ENCODE measurements around the gene PML. TPM values are rescaled to one million over a fixed set of nuclear protein-coding genes. Genes with fewer than 3 reads are reported as not detected.

Gene PML
- total RNA-seq, 1 donor from 2014 or later = 28.4 TPM

DNA sequence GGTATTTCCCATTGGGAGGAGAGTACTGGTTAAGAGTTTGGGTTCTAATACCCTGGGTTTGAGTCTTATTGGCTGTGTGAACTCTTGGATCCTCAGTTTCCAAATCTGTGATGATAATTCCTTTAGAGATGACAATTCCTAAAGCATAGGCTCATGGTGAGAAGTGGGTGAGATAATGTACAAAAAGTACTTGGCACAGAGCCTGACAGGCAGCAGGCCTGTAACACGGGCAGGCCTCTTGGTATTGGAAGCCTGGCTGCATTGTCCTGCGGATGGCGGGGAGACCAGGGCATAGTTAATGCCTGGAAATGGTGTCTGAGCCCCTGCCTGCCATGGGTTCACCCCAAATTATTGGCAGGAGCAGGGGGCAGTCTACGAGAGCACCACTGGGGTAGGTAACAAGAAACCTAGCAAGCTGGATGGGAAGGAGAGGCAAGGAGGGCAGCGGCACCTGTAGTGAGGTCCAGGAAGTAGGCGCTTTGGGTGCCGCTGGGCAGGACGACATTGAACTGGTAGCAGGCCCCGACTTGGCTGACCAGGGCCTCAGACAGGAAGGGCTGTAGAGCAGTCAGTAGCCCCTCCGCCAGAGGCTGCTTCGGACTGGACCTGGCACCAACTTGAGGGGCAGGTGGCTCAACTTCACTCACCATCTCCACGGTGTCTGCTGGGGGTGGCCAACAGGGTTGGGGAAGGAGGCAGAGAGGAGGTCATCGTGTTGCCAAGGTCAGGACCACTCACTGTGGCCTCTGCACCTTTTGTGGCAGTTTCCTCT, 10.1 kb upstream of the PML start:
- no peak for DNase-seq (ENCODE audit: low read depth, low spot score)

GRCh38 chr15:73985101-73985873, 9.2 kb upstream of the PML start:
- no peak for DNase-seq (ENCODE audit: low read depth, low spot score)

GRCh38 chr15:73986055-73986775, 8.3 kb upstream of the PML start:
- no peak for DNase-seq (ENCODE audit: low read depth, low spot score)

DNA sequence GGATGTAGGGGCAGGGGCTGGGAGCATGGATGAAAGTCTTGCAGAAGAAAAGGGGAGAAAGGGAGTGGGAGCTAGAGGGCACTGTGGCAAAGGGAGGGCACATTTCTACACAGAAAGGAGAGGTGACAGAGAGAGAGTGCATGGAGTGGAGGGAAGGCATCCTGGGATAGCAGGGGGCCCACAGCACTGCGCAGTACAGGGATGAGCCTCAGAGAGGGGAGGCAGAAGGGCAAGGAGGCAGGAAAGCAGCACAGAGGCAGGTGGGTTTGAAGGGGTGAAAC, 7.8 kb upstream of the PML start:
- no peak for DNase-seq (ENCODE audit: low read depth, low spot score)

- DNase-seq (ENCODE audit: low read depth, low spot score) = no peak
Measured at GRCh38 chr15:73987250-73987649, 7.3 kb upstream of the PML start.

DNA sequence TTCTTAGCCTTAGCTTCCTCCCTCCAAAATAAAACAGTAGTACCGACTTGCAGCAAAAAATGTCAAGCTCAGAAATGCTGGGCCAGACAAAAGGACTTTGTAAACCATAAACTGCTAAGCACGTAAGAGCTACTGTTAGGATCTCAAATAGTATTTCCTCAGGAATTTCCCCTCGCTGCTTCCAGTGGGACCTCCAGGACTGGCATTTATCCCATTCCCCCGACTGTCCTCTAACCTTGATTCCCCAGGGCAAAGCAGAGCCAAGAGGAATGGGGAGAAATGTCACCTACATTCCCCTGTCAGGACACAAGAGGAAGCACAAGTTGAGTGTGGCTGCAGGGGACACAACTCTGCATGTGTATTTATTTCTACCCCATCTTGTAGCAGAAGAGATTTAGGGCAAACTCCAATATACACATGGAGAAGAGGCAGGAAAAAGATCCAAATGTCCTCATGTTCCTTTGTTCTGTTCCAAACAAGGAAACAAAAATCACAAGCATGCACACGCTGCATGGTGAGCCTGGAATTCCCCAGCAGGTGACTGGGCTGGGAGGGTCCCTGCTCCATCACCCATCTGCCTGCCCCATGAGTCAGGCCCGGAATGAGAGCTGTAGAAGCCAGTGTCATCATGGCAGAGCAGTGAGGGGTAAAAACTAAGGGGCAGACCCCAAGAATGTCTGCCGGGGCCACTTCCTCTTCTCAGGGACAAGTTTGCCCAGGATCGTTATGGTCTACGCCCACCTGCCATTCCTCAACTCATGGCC, 6.7 kb upstream of the PML start:
- DNase-seq (ENCODE audit: low read depth, low spot score) = no peak

- no peak for DNase-seq (ENCODE audit: low read depth, low spot score)
Measured at GRCh38 chr15:73988445-73988969, 6.0 kb upstream of the PML start.

GRCh38 chr15:73989001-73989798, 5.3 kb upstream of the PML start:
- DNase-seq (ENCODE audit: low read depth, low spot score) = no peak

DNA sequence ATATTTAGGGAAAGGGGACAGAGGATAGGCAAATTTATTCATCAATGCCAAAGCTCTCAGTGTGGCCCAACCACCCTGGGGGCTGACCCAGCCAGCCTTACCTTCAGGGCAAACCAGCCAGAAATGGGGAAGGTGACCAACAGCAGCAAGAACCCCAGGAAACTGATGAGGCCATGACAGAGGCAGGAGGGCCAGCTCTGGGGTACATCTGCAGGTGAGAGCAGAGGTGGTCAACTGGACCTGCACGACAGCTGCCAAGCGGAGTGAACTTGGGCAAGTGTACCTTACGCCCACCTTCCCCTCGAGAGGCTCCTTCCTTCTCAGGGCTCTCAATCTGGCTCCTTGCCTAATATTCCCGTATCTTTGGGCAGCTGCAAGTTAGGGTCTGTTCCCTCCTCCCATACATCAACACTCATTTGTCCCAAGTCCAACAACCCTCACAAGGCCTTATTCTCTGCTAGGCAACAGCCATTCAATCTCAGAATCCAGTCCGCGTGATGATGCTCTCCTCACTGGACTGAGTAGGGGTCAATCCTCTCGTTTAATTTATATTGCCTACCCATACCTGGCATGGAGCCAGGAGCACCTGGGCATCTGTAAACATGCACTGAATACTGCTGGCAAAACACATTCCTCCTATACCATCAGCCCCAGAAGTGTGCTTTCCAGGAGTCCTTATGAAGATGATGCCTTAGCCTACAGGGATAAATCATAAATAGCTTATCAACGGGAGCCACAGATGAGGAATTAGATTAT, 4.1 kb upstream of the PML start:
- no peak for DNase-seq (ENCODE audit: low read depth, low spot score)

- DNase-seq (ENCODE audit: low read depth, low spot score) = peak; percentile 50
Measured at GRCh38 chr15:73991260-73991659, 3.3 kb upstream of the PML start.

DNA sequence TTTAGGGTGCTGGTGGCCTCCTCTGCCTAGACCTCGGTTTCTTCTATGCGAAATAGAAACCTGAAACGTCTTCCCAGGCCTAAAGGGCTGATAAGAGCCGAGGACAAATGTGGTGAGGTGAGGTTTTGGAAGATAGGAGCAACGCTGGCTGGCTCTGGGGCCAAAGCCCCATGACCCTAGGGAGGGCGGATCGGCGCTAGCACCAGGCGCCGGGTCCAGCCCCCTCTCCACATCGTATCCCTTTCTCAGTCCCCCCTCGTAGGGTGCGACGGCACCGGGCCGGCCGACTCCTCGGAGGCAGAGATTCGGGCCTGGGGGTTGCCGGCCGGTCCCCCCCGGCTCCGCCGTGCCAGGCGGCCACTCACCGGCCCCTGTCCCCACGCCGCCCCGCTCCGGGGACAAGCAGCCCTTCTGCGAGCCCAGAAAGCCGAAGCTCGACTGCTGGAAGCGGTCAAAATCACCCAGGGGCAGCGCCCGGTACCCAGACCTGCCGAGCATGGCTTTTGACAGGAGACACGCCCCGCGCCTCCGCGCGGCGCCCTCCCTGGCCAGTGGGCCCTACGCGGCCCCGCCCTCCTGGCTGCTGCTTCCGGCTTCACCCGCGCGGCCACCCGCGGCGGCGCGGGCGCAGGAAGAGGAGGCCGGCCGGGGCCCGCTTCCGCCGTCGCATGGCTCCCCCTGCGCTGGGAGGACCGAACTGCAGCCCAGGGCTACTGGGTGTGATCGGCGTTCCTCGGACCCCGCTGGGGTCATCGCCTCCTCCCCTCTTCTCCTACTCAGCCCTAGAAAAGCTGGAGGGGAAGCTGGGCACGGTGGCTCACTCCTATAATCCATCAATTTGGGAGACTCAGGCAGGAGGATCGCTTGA, 2.6 kb upstream of the PML start, which contains the start of gene STOML1:
TSS of gene STOML1 (minus strand) at position 570 of the 868 bp plus-strand sequence. CDS start at position 498, 72 bp downstream.
- peak; percentile 63 for DNase-seq (ENCODE audit: low read depth, low spot score)

GRCh38 chr15:73992594-73992898, 2.0 kb upstream of the PML start:
- DNase-seq (ENCODE audit: low read depth, low spot score) = no peak

DNA sequence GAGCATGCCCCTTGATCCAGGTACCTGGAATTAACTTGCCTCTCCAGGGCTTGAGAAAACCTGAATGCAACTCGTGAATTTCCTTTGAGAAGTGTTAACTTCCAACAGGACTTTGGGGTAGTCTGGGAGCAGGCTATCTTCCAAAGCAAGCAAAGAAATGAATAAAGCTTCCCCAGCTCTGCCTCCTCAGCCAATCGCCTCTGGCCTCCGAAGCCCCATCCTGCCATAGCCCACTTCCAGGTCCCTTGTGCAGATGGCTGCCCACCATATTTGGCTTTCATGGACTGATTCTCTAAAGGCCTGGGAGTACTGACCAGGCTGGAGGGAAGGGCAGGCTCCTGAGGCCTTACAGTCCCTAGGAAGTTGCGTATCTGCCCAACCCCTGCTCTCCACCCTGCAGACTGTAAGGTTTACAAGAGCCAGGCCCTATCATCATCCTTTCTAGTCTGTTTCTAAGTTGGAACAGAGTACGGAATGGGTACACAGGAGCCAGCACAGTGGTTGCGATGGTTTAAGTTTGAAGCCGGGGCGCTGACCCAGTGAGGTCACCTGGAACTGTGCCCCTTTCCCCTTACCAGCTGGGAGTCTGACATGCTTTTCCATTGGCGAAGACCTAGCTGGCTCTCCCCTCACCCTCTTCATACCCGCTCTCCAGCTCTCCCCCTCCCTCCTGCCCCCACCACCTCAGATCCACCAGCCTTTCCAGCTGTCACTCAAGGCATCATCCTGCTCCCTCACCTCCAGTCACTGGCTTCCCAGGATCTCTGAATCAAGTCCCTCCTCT, 1.1 kb upstream of the PML start:
- DNase-seq (ENCODE audit: low read depth, low spot score) = no peak

GRCh38 chr15:73994912-73995622, 551 bp downstream of the PML start:
- DNase-seq (ENCODE audit: low read depth, low spot score) = no peak

GRCh38 chr15:73996267-73996666, 1.8 kb downstream of the PML start:
- no peak for DNase-seq (ENCODE audit: low read depth, low spot score)

DNA sequence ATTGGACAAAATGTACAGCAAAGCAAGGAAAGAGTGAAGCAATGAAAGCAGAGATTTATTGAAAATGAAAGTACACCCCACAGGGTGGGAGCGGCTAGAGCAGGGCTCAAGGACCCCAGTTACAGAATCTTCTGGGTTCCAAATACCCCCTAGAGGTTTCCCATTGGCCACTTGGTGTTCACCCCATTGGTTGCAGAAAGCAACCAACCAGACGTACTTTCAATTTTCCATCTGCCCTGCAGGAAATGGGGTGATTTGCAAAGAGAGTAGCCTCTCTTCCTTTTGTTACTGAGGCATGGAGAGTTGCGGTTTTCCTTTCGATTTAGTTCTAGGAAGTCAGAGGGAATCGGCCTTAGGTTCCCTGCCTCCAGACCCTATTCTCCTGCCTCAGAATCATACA, 2.4 kb downstream of the PML start:
- DNase-seq (ENCODE audit: low read depth, low spot score) = peak; percentile 56

DNA sequence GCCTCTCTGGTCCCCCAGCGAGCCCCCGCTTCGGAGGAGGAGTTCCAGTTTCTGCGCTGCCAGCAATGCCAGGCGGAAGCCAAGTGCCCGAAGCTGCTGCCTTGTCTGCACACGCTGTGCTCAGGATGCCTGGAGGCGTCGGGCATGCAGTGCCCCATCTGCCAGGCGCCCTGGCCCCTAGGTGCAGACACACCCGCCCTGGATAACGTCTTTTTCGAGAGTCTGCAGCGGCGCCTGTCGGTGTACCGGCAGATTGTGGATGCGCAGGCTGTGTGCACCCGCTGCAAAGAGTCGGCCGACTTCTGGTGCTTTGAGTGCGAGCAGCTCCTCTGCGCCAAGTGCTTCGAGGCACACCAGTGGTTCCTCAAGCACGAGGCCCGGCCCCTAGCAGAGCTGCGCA, 3.5 kb downstream of the PML start:
- no peak for DNase-seq (ENCODE audit: low read depth, low spot score)

All from pulmonary artery endothelial cell (primary cell).